GM18508 (cell line): ENCODE data around the gene HOXA5.

Experiments
- ATAC-seq: cut with Tn5 transposase; IDR thresholded peaks from one replicate; pipeline ENCODE4 v1.9.1; 2021; ENCODE audit warnings: moderate number of reproducible peaks; ENCODE audit not compliant: insufficient read depth, unreplicated experiment

Gene HOXA5

DNA sequence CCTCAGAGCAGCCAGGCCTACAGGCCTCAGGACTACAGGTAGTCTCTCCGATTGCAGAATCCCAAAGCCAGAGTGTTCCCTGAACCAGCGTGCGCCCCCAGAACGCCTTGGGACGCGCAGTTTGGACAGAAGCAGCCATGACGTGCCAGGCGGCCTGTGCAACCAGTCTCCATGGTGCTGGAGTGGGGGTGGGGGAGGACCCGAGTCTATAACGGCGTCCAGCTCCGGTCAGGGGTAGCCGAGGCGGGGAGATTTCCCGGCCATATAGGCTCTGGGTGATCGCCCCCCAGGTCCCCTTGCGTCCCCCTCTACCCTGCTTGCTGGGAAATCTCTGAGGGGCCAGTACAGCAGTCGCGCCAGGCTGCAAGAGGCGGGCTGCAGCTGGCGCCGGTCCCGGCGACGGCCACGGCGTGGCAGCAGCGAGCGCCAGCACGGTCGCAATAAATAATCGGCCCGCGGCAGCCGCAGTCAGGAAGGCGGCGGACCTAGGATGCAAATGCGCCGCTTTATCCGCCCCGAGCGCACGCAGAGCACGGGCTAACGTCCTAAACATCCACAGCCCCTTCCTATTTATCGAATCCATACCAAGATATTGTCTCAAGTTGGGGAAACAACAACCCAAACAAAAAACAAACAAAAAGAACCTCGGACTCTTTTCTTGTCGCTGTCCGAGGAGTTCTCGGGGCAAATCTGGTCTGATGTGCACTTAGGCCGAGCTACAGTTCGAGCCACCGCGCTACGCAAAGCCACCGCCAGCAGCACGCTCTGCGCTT is 7.3 kb upstream of the HOXA5 start:
- ATAC-seq: no peak

GRCh38 chr7:27149842-27150567 is 6.5 kb upstream of the HOXA5 start:
- no peak for ATAC-seq

DNA sequence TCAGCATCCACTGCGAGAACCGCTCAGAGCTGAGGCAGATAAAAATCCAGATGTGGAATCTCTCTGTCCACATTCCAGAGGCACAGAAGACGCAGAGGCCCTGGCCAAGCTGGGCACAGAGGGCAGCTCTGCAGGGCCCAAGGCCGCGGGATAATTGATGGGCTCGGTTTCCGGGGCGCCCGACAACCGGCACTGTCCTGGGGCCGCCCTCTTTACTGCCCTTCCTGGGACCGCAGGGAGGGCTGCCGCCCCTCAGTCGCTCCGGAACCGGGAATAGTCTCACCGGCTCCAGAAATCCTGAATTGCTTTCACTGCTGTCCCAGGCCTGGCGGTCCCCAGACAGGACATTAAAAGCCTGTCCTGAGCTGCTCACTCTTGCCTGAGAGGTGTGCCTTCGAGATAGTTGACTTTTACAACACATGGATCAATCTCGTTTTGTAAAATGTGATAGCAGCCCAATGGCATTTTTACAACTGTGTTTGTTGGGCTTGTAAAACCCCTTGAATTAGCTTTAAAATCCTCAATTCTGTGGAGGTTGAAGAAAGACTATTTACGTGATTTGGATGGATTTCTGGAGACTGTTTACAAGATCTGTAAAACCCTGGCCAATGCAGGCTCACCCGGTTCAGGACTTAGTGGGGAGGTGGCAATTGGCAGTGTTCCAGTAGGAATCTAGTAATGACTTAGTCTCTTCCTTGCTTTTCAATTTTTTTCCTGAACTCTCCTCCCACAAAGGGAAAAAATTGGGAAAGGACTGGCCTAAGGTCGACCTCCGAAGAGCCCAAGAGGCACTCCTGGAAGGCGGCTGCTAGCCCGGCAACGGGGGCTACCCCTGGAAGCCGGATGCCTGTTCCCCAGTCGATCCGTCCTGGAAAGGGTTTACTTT is 5.5 kb upstream of the HOXA5 start:
- ATAC-seq: no peak

DNA sequence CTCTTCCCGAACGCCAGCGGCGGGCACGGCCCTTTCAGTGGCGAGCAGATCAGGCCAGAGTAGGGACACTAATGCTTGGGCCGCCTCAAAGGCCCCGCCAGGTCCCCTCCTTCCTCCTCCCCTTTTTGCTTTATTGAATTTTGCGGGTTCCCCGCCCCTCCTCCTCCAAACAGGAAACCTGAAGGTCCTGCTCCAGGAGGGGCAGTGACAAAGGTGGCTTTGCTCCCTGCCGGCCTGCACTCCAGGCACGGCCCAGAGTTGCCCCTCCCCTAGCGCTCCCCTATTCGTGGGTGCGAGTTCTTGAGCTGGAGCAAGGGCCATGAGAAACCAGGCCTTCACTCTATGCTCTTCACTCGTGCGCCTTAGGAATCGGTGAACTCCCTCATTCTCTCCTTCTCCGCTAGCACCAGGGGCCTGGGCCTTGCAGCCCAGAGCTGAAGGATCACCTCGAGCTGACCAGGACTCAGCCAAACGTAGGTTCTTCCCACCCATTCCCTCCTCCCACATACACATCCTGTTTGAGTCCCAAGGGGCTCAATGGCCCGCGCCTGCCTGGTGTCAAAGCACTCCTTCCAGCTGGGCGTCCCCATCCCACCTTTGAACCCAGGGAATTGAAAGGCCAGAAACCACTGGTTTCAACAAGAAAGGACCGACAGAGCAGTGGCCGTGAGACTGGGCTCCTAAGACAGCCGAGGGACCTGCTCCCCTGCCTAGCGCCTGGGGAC is 4.7 kb upstream of the HOXA5 start:
- no peak for ATAC-seq

GRCh38 chr7:27147199-27148030 is 3.9 kb upstream of the HOXA5 start, which contains the start of gene HOXA6:
HOXA6 (minus strand) TSS chr7:27147774; CDS start chr7:27147749, 25 bp downstream.
- ATAC-seq: no peak

GRCh38 chr7:27146491-27147198 is 3.2 kb upstream of the HOXA5 start:
- no peak for ATAC-seq

DNA sequence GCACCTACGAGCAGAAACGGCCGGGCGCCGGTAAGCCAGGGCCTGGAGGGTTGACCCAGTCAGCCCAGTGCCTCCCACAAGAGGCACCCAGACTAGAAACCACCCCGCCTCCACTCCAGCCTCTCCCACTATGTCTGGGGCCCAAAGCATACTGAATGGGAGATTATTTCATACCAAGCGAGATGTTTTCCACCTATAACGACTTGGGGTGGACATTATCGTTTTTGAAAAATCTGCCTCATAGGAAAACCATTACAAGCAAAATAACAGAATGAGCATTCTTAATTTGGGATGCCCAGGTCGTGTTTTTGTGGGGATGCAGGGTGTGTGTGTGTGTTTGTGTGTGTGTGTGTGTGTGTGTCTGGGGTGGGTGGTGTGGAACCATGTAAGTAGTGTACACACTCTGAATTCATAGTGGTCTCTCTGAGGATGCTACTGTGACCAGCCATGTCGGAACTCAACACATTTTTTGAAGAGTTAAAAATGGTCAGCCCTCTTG is 2.5 kb upstream of the HOXA5 start:
- no peak for ATAC-seq

DNA sequence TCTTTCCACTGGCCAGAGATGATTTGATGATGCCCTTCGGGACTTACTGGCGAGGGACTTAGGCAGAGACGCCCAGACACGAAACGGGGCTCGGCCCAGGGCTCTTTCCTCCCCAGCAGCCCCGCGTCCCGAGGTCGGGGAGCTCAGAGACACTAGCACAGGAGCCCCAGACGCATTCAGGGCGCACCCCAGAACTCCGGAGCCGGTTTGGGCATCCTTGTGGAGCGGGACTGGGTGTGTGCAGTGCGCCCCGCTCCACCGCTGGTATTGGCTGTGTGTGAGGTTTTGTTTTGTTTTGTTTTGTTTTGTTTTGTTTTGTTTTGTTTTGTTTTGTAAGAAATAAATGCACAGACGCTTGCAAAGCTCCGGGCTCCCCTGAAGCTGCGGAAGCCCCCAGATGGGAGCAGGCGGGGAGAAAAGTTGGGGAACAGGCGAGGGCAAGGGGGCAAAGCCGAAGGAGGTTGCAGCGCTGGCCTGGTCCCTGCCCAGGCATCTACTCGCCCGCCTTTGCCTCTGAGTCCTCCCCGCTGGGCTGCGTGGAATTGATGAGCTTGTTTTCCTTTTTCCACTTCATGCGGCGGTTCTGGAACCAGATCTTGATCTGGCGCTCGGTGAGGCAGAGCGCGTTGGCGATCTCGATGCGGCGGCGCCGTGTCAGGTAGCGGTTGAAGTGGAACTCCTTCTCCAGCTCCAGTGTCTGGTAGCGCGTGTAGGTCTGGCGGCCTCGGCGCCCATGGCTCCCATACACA is 1.9 kb upstream of the HOXA5 start:
- ATAC-seq: no peak

DNA sequence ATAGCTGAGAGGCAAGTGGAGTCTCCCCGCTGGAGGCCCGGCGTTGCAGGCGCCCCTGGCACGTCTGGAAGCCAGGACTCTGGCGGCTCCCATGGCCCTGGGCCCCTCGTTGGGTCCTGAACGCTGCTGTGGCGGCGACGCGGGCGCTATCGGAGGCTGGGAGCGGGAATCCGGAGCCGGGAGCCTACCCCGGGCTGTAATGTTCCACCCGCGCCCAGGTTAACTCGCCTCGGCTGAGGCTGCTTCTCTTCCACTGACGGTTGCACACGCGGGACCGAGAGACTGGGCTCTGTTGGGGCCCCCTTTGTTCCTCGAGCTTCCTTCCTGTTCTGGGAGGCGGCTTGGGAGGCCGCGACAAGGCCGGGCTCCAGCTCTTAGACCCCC is 1.3 kb upstream of the HOXA5 start:
- ATAC-seq: no peak

DNA sequence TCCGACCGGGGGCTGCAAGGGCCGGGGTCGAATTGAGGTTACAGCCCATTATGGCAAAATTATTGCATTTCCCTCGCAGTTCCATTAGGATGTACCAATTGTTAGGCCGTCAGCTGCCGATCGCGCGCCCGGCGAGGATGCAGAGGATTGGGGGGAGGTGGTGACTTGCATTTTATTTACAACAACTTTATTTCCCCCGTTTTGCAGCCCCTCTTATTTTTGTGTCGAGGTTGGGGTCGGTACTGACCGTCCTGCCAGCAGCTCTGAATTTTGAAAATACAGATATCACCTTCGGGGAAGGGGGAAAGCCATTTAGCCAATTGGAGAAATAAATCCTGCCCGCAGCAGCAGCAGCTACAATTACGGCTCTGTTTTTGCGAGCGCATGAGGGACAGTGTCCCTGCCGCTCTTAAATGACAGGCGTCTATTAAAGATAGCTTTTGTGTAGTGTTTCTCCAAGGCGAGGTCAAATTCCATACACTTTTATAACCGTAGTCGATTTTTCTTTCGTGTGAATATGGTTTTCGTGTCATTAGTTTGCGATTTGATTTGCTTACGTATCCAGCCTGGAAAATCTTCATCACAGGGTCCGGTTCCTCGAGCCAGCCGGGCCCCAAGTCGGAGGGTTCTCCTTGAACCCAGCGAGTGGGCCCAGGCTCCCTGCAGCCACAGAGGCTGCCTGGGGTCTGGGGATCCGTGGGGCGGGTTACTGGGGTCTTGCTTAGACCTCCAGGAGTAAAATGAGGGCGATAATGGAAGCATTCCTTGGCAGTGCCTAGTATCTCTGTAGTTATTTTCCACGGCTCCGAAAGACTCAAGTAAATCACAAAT is 684 bp upstream of the HOXA5 start:
- no peak for ATAC-seq

DNA sequence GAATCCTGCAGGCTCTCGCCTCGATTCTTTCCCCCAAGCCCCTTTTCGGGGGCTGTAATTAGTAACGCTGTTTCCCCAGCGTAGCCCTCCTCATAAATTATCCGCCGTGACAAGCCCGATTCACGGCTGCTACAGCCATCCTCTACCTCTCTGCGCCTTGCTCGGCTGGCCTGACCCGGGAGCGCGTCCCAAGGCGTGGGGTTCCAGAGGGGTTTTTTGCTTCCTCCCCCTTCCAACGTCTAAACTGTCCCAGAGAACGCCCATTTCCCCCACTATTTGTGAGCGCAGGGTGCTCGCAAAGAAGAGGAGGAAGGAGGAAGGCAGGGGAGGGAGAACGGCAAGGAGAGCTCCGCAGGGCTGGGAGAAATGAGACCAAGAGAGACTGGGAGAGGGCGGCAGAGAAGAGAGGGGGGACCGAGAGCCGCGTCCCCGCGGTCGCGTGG is 880 bp downstream of the HOXA5 start:
- no peak for ATAC-seq

DNA sequence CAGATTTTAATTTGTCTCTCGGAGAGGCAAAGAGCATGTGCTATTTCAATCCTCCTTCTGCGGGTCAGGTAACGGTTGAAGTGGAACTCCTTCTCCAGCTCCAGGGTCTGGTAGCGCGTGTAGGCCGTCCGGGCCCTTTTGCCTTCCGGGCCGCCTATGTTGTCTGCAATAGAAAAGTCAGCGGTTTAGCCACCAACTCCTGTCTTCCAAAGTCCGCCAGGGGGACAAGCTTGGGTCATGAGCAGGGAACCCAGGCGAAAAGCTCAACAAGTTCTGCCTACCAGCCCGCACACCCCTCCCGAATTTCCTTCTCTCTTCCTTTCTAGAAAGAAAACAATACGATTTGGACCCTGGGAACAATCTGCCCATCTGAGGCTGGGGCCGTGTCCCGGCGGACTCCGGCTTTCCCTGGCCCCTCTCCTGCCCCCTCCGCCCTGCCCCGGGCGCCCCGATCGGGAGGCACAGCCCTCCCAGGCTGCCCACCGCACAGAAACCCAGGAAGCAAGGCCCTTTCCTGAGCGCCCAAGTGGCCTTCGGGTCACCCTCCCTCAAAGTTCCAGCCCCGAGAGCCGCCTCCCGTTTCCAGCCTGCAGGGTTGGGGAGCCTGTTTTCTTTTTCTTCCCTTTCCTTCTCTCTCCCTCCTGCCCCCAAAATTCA is 1.4 kb downstream of the HOXA5 start:
- ATAC-seq: no peak

DNA sequence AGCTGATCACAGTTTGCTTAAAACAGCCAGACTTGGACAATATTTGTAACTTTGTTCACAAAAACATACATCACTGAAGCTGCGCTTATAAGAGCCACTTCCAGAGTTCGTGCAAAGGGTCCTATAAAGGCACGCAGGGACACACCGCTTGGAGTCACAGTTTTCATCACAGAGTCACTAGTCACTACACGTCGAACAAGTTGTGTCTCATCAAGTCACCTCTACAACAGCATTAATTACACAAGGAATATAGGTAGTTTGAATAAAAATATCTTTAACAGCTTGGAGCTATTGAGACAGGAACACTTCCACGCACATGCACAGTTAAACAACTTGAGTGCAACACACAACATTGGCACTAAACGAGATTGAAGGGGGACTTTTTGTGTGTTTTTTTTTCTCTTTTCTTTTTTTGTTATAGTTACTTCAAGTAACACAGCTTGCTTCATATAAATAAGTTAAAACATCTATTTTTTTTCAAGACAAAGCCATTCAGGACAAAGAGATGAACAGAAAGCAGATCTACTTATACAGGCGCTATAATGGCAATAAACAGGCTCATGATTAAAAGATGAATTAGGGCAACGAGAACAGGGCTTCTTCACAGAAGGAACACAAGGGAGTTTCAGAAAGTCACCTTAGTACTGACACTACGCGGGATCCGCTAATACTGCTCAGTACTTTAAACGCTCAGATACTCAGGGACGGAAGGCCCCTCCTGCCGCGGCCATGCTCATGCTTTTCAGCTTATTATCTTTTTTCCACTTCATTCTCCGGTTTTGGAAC is 2.2 kb downstream of the HOXA5 start:
- no peak for ATAC-seq

DNA sequence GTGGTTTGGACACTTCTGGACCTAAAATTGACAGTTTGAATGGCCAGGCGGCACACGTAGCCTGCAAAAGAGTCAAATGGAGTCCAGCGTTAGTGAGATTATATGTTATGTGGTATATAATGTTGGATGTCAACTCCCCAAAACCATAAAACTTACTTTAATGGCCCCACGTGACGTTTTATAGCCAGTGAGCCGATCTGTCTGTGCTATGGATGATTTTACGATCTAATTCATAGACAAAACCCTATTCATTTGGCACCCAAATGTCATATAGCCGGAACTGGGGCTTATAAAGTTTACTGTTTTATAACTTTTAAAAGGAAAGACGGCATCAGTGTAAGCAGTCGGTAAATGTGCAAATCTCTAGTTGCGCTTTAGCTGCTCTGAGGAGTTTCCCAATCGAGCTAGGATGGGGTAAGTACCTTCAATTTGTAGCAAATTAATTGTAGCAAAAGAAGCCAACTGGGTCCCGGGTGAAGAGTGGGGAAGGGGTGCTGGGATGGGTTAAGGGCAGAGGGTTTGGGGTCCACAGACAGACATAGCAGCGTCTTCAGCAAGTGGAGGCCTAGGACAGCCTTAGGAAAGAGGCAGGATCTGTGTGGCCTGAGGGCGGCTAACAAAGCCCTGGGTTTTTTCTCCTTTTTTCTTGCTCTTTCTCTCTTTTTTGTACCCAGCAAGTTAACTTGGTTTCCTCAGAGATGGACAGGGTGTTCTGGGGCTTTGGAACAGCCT is 3.2 kb downstream of the HOXA5 start:
- ATAC-seq: no peak
